Measurements from ENCODE around the gene WFDC1.

WFDC1 gene

GRCh38 chr16:84356176-84356575 is 61.5 kb downstream of the WFDC1 start:
- POLR2A ChIA-PET, result no interaction called here

GRCh38 chr16:84356591-84357116 is 62.0 kb downstream of the WFDC1 start:
- ChIA-PET POLR2A (no interaction called here), CTCF (no interaction called here)
- DNase-seq (ENCODE audit: extremely low spot score), result no peak
- TF ChIP-seq ARNT (IDR thresholded peaks at IDR 0.05) (no peak), LEF1 (IDR thresholded peaks at IDR 0.05; ENCODE audit: borderline replicate concordance) (no peak), SUZ12 (IDR thresholded peaks at IDR 0.05) (no peak), CTBP1 (IDR thresholded peaks at IDR 0.05; ENCODE audit: borderline replicate concordance) (no peak), PKNOX1 (IDR thresholded peaks at IDR 0.05) (no peak), ZNF384 (IDR thresholded peaks at IDR 0.05) (no peak), SP1 (IDR thresholded peaks at IDR 0.05) (no peak), BHLHE40 (IDR thresholded peaks at IDR 0.05; ENCODE audit: borderline replicate concordance) (no peak), L3MBTL2 (conservative IDR thresholded peaks at IDR 0.05) (no peak), HDGF (IDR thresholded peaks at IDR 0.05; ENCODE audit: borderline replicate concordance) (no peak), TARDBP (IDR thresholded peaks at IDR 0.05) (no peak), FOXA1 (IDR thresholded peaks at IDR 0.05) (no peak), FOXM1 (IDR thresholded peaks at IDR 0.05; ENCODE audit: borderline replicate concordance) (no peak)

More at GRCh38 chr16:84356176-84356575, 61.5 kb downstream of the WFDC1 start:
- TF ChIP-seq BHLHE40 (IDR thresholded peaks at IDR 0.05; ENCODE audit: borderline replicate concordance) (no peak), FOXM1 (IDR thresholded peaks at IDR 0.05; ENCODE audit: borderline replicate concordance) (no peak), ZNF384 (IDR thresholded peaks at IDR 0.05) (no peak), SUZ12 (IDR thresholded peaks at IDR 0.05) (no peak), LEF1 (IDR thresholded peaks at IDR 0.05; ENCODE audit: borderline replicate concordance) (no peak), L3MBTL2 (conservative IDR thresholded peaks at IDR 0.05) (no peak), SP1 (IDR thresholded peaks at IDR 0.05) (no peak), ARNT (IDR thresholded peaks at IDR 0.05) (no peak)
- DNase-seq (ENCODE audit: extremely low spot score), result no peak
- CTCF ChIA-PET, result no interaction called here

GRCh38 chr16:84357191-84357651 is 62.5 kb downstream of the WFDC1 start:
- no peak for TF ChIP-seq LEF1 (IDR thresholded peaks at IDR 0.05; ENCODE audit: borderline replicate concordance)
- TF ChIP-seq HDGF (IDR thresholded peaks at IDR 0.05; ENCODE audit: borderline replicate concordance), result no peak
- ChIA-PET CTCF (no interaction called here), POLR2A (no interaction called here)
- no peak for DNase-seq (ENCODE audit: extremely low spot score)

- DNase-seq (ENCODE audit: extremely low spot score), result no peak
- no peak for TF ChIP-seq FOXM1 (IDR thresholded peaks at IDR 0.05; ENCODE audit: borderline replicate concordance)
- no peak for TF ChIP-seq BHLHE40 (IDR thresholded peaks at IDR 0.05; ENCODE audit: borderline replicate concordance)
- no peak for TF ChIP-seq FOXK2 (IDR thresholded peaks at IDR 0.05)
- TF ChIP-seq NFRKB (IDR thresholded peaks at IDR 0.05), result no peak
- no peak for TF ChIP-seq CTBP1 (IDR thresholded peaks at IDR 0.05; ENCODE audit: borderline replicate concordance)
- no peak for TF ChIP-seq ELF4 (IDR thresholded peaks at IDR 0.05)
- no peak for TF ChIP-seq LEF1 (IDR thresholded peaks at IDR 0.05; ENCODE audit: borderline replicate concordance)
- TF ChIP-seq SUZ12 (IDR thresholded peaks at IDR 0.05), result no peak
- TF ChIP-seq ZNF384 (IDR thresholded peaks at IDR 0.05), result no peak
- no peak for TF ChIP-seq L3MBTL2 (conservative IDR thresholded peaks at IDR 0.05)
- TF ChIP-seq PKNOX1 (IDR thresholded peaks at IDR 0.05), result no peak
- TF ChIP-seq SP1 (IDR thresholded peaks at IDR 0.05), result no peak
- TF ChIP-seq FOXA1 (IDR thresholded peaks at IDR 0.05), result no peak
- POLR2A ChIA-PET, result no interaction called here
- CTCF ChIA-PET, result no interaction called here
These were observed 64.1 kb downstream of the WFDC1 start for GRCh38 chr16:84358601-84359295.

GRCh38 chr16:84359326-84359725 is 64.6 kb downstream of the WFDC1 start:
- ChIA-PET POLR2A (no interaction called here), CTCF (no interaction called here)
- no peak for DNase-seq (ENCODE audit: extremely low spot score)
- no peak for TF ChIP-seq NFRKB (IDR thresholded peaks at IDR 0.05)
- no peak for TF ChIP-seq FOXM1 (IDR thresholded peaks at IDR 0.05; ENCODE audit: borderline replicate concordance)
- no peak for TF ChIP-seq FOXA1 (IDR thresholded peaks at IDR 0.05)
- no peak for TF ChIP-seq FOXK2 (IDR thresholded peaks at IDR 0.05)
- TF ChIP-seq CTBP1 (IDR thresholded peaks at IDR 0.05; ENCODE audit: borderline replicate concordance), result no peak
- TF ChIP-seq LEF1 (IDR thresholded peaks at IDR 0.05; ENCODE audit: borderline replicate concordance), result no peak
- no peak for TF ChIP-seq BHLHE40 (IDR thresholded peaks at IDR 0.05; ENCODE audit: borderline replicate concordance)
- no peak for TF ChIP-seq HDGF (IDR thresholded peaks at IDR 0.05; ENCODE audit: borderline replicate concordance)
- TF ChIP-seq ARNT (IDR thresholded peaks at IDR 0.05), result no peak
- TF ChIP-seq SP1 (IDR thresholded peaks at IDR 0.05), result no peak
- TF ChIP-seq TARDBP (IDR thresholded peaks at IDR 0.05), result no peak
- no peak for TF ChIP-seq ELF4 (IDR thresholded peaks at IDR 0.05)
- no peak for TF ChIP-seq ZNF384 (IDR thresholded peaks at IDR 0.05)
- TF ChIP-seq SUZ12 (IDR thresholded peaks at IDR 0.05), result no peak
- TF ChIP-seq L3MBTL2 (conservative IDR thresholded peaks at IDR 0.05), result no peak
- TF ChIP-seq PKNOX1 (IDR thresholded peaks at IDR 0.05), result no peak

GRCh38 chr16:84360170-84360569 is 65.5 kb downstream of the WFDC1 start:
- no peak for DNase-seq (ENCODE audit: extremely low spot score)
- CTCF ChIA-PET, result no interaction called here
- POLR2A ChIA-PET, result no interaction called here
- TF ChIP-seq TARDBP (IDR thresholded peaks at IDR 0.05), result no peak
- no peak for TF ChIP-seq SP1 (IDR thresholded peaks at IDR 0.05)
- no peak for TF ChIP-seq SUZ12 (IDR thresholded peaks at IDR 0.05)
- TF ChIP-seq HDGF (IDR thresholded peaks at IDR 0.05; ENCODE audit: borderline replicate concordance), result no peak
